Stomach (tissue), 4 donors: ENCODE measurements around the gene MTMR8.

Experiments used
- POLR2AphosphoS5 ChIP-seq, 3 donors: sonication (generic); formaldehyde crosslinking; IDR thresholded peaks; one replicate each; pipeline ENCODE4 v1.6.1; 2016; ENCODE audit warnings: antibody characterized with exemption in 3 of 3
- TF ChIP-seq, protein P1 (sequence below), 7 experiments: fragments of 450-650 bp in 4 of 7; fragments of 200-600 bp in 3 of 7; sonication (generic) in 3 of 7; IDR thresholded peaks; one replicate each; pipeline ENCODE4 v1.5.1; 2016 to 2019; ENCODE audit warnings: antibody characterized with exemption in 7 of 7, control low read depth in 2 of 7, mild to moderate bottlenecking in 1 of 7

DNA sequence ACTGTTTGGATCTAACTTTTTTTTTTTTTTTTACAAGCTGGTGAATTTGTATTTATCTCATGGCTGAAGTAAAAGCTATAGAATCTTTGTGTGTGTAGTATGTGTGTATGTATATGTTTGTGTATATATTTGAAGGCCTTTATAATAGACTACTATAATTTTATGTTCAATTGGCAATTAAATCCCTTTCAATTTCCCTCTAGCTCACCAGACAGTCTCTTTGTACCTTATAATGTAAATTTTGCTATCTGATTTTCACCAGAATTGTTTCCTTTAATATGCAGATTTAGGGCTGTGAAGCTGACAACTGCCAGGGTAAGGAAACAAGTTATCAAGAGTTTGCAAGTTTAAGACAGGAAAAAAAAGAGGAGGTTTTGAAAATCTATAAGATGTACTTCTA lies 33.1 kb upstream of the MTMR8 start:
- TF ChIP-seq, protein P1, sequence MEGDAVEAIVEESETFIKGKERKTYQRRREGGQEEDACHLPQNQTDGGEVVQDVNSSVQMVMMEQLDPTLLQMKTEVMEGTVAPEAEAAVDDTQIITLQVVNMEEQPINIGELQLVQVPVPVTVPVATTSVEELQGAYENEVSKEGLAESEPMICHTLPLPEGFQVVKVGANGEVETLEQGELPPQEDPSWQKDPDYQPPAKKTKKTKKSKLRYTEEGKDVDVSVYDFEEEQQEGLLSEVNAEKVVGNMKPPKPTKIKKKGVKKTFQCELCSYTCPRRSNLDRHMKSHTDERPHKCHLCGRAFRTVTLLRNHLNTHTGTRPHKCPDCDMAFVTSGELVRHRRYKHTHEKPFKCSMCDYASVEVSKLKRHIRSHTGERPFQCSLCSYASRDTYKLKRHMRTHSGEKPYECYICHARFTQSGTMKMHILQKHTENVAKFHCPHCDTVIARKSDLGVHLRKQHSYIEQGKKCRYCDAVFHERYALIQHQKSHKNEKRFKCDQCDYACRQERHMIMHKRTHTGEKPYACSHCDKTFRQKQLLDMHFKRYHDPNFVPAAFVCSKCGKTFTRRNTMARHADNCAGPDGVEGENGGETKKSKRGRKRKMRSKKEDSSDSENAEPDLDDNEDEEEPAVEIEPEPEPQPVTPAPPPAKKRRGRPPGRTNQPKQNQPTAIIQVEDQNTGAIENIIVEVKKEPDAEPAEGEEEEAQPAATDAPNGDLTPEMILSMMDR (IDR thresholded peaks at IDR 0.05): no peak
- TF ChIP-seq POLR2AphosphoS5 (IDR thresholded peaks at IDR 0.05): no peak
